Effector CD8-positive, alpha-beta T cell (primary cell): ENCODE measurements around the gene DHDDS.
A peak's percentile ranks its signal among the peaks of the same experiment; 100 is the strongest.

Experiments used
- DNase-seq: peaks from one replicate; lab custom pipeline; 2025; lab: John Stamatoyannopoulos, UW

Gene DHDDS

GRCh38 chr1:26418865-26419349, 13.2 kb upstream of the DHDDS start:
- no peak for DNase-seq

GRCh38 chr1:26419494-26419893, 12.6 kb upstream of the DHDDS start:
- no peak for DNase-seq

GRCh38 chr1:26429721-26430120, 2.4 kb upstream of the DHDDS start:
- DNase-seq = no peak

- no peak for DNase-seq
Observed at GRCh38 chr1:26432793-26433192, 672 bp downstream of the DHDDS start.

GRCh38 chr1:26434161-26434752, 2.1 kb downstream of the DHDDS start:
- DNase-seq = no peak

GRCh38 chr1:26438041-26438440, 5.9 kb downstream of the DHDDS start:
- DNase-seq = no peak

- DNase-seq = no peak
Observed at GRCh38 chr1:26440259-26440658, 8.1 kb downstream of the DHDDS start.

GRCh38 chr1:26449868-26450267, 17.7 kb downstream of the DHDDS start:
- DNase-seq = no peak

GRCh38 chr1:26450908-26451307, 18.8 kb downstream of the DHDDS start:
- no peak for DNase-seq

GRCh38 chr1:26452459-26453183, 20.5 kb downstream of the DHDDS start:
- no peak for DNase-seq

GRCh38 chr1:26459148-26459547, 27.0 kb downstream of the DHDDS start:
- no peak for DNase-seq

- DNase-seq = no peak
Observed at GRCh38 chr1:26459573-26460031, 27.5 kb downstream of the DHDDS start.

GRCh38 chr1:26468911-26469310, 36.8 kb downstream of the DHDDS start:
- no peak for DNase-seq

GRCh38 chr1:26469558-26469957, 37.4 kb downstream of the DHDDS start:
- DNase-seq = no peak

GRCh38 chr1:26470878-26471497, 38.9 kb downstream of the DHDDS start:
- no peak for DNase-seq

- peak; percentile 45 for DNase-seq
Observed at GRCh38 chr1:26471498-26472319, 39.6 kb downstream of the DHDDS start.

GRCh38 chr1:26472320-26472900, 40.3 kb downstream of the DHDDS start, which contains the start of gene HMGN2:
Gene HMGN2 (plus strand): TSS chr1:26472440. CDS start chr1:26472613, 173 bp downstream.
- peak; percentile 79 for DNase-seq

GRCh38 chr1:26472901-26473845, 41.1 kb downstream of the DHDDS start:
- DNase-seq = peak; percentile 94

- DNase-seq = no peak
Observed at GRCh38 chr1:26474818-26475217, 42.7 kb downstream of the DHDDS start.

GRCh38 chr1:26475989-26476388, 43.9 kb downstream of the DHDDS start:
- DNase-seq = no peak
